ENCODE results near the gene CITED2. TPM values are rescaled to one million over a fixed set of nuclear protein-coding genes. Genes with fewer than 3 reads are reported as not detected.

CITED2 gene
- total RNA-seq, 1 donor from 2014 or later = 105 TPM

- Histone ChIP-seq H3K4me1 (peaks cover 16% of the 10 kb centered on the region), H3K4me3 (no peak overlapping the region), H3K27ac (replicated peaks) (peak overlapping the region; percentile 69), H3K36me3 (no peaks in the 10 kb centered on the region), H3K9me3 (replicated peaks) (no peaks in the 10 kb centered on the region), H3K27me3 (ENCODE audit: low read depth) (no peaks in the 10 kb centered on the region)
- intact Hi-C loops (cut with micrococcal nuclease) = no loop called here
- DNase-seq = no peak
- no peak for TF ChIP-seq CTCF (IDR thresholded peaks at IDR 0.05; ENCODE audit: borderline replicate concordance)
These were observed 28.5 kb upstream of the CITED2 start for GRCh38 chr6:139402876-139403386.

- no peak for TF ChIP-seq CTCF (IDR thresholded peaks at IDR 0.05; ENCODE audit: borderline replicate concordance)
- no peak for DNase-seq
- intact Hi-C loops (cut with micrococcal nuclease) = no loop called here
- Histone ChIP-seq H3K4me1 (peaks cover 12% of the 10 kb centered on the region), H3K27me3 (ENCODE audit: low read depth) (no peaks in the 10 kb centered on the region), H3K4me3 (no peak overlapping the region), H3K27ac (replicated peaks) (no peak overlapping the region), H3K36me3 (no peaks in the 10 kb centered on the region), H3K9me3 (replicated peaks) (no peaks in the 10 kb centered on the region)
These were observed 24.2 kb upstream of the CITED2 start for GRCh38 chr6:139398658-139399057.

- H3K36me3 ChIP-seq = no peaks in the 10 kb centered on the region
- TF ChIP-seq CTCF (IDR thresholded peaks at IDR 0.05; ENCODE audit: borderline replicate concordance) = no peak
- no peaks in the 10 kb centered on the region for H3K27me3 ChIP-seq (ENCODE audit: low read depth)
- DNase-seq = no peak
- H3K4me1 ChIP-seq = no peaks in the 10 kb centered on the region
- no peaks in the 10 kb centered on the region for H3K9me3 ChIP-seq (replicated peaks)
- H3K4me3 ChIP-seq = no peak overlapping the region
- no peak overlapping the region for H3K27ac ChIP-seq (replicated peaks)
- intact Hi-C loops (cut with micrococcal nuclease) = no loop called here
These were observed 21.4 kb upstream of the CITED2 start for GRCh38 chr6:139395891-139396301.

GRCh38 chr6:139395371-139395770 is 20.9 kb upstream of the CITED2 start:
- no peaks in the 10 kb centered on the region for H3K4me1 ChIP-seq
- no peaks in the 10 kb centered on the region for H3K9me3 ChIP-seq (replicated peaks)
- H3K36me3 ChIP-seq = no peaks in the 10 kb centered on the region
- no peak for DNase-seq
- H3K27me3 ChIP-seq (ENCODE audit: low read depth) = no peaks in the 10 kb centered on the region
- TF ChIP-seq CTCF (IDR thresholded peaks at IDR 0.05; ENCODE audit: borderline replicate concordance) = no peak
- H3K4me3 ChIP-seq = no peak overlapping the region
- intact Hi-C loops (cut with micrococcal nuclease) = no loop called here
- H3K27ac ChIP-seq (replicated peaks) = no peak overlapping the region

- Histone ChIP-seq H3K4me1 (no peaks in the 10 kb centered on the region), H3K27ac (replicated peaks) (no peak overlapping the region), H3K36me3 (no peaks in the 10 kb centered on the region), H3K27me3 (ENCODE audit: low read depth) (no peaks in the 10 kb centered on the region), H3K9me3 (replicated peaks) (no peaks in the 10 kb centered on the region), H3K4me3 (no peak overlapping the region)
- DNase-seq = no peak
- intact Hi-C loops (cut with micrococcal nuclease) = no loop called here
- TF ChIP-seq CTCF (IDR thresholded peaks at IDR 0.05; ENCODE audit: borderline replicate concordance) = no peak
These were observed 19.7 kb upstream of the CITED2 start for GRCh38 chr6:139394027-139394649.
